ENCODE measurements around the gene NRL. TPM values are rescaled to one million over a fixed set of nuclear protein-coding genes. Genes with fewer than 3 reads are reported as not detected.

NRL gene
- total and polyA plus RNA-seq, 2 donors (not counting 3 experiments of a cell fraction or from before 2014, with no cell fraction given): 0.71 to 1.1 TPM

DNA sequence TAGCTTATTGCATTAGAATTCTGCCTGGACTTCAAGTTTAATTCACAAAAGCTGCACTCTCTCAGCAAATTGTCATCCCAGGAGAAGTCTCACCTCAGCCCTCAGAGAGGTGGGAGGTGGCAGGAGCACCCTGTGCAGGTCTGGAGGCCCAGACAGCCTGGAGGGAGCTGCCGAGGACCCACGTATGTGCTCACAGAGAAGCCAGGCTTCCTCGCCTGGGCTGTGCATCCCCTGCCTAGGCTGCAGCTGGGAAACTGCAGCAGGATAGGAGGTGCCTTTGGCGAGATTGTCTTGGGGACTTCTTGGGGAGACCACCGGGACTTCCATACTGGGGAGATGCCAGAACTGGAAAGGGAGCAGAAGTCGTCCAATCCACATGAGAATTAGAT is 34.6 kb downstream of the NRL start:
- H3K4me2 ChIP-seq (ENCODE audit: insufficient read depth, low read length): no peak overlapping the region
- BruUV-seq (replicated peaks): no TSS peak
- H3K9me1 ChIP-seq (replicated peaks; ENCODE audit: control insufficient read depth, extremely low read depth, insufficient read depth, low read length): no peaks in the 10 kb centered on the region
- H3K79me2 ChIP-seq (ENCODE audit: control insufficient read depth, insufficient read depth, low read length): no peaks in the 10 kb centered on the region
- no peaks in the 10 kb centered on the region for H3K4me1 ChIP-seq (ENCODE audit: control insufficient read depth, extremely low read depth, insufficient read depth, low read length)
- H4K20me1 ChIP-seq (replicated peaks; ENCODE audit: control insufficient read depth, extremely low read depth, insufficient read depth, low read length): no peaks in the 10 kb centered on the region
- intact Hi-C loops (cut with micrococcal nuclease) (no loop called here), dilution Hi-C loops (cut with MboI; ENCODE audit: extremely low pct_ligation_motif_present, low sequenced_read_pairs) (no loop called here)
- no peak overlapping the region for H3K4me3 ChIP-seq (replicated peaks in 1 of 3; ENCODE audit: insufficient read depth in 1 of 3, low read depth in 1 of 3, low read length in 3 of 3)
- H3K36me3 ChIP-seq (ENCODE audit: control insufficient read depth in 2 of 2, extremely low read depth in 1 of 2, insufficient read depth in 2 of 2, low read length in 2 of 2): no peaks in the 10 kb centered on the region
- H3K27me3 ChIP-seq (ENCODE audit: control insufficient read depth in 2 of 2, insufficient read depth in 2 of 2, low read length in 2 of 2): peaks cover 28 to 35% of the 10 kb centered on the region in 2 experiments
- H3K9ac ChIP-seq (replicated peaks; ENCODE audit: extremely low read depth, insufficient read depth, low read length): no peak overlapping the region
- TF ChIP-seq POLR2A (IDR thresholded peaks at IDR 0.05; ENCODE audit: low read depth, low read length) (no peak), POLR2AphosphoS5 (IDR thresholded peaks at IDR 0.05; ENCODE audit: insufficient read depth, low read depth, low read length) (no peak), GATA2 (IDR thresholded peaks at IDR 0.05; ENCODE audit: insufficient read depth, insufficient read length, low read depth, low read length) (no peak), FOS (IDR thresholded peaks at IDR 0.05; ENCODE audit: borderline replicate concordance, insufficient read depth, low read length) (no peak), JUN (IDR thresholded peaks at IDR 0.05; ENCODE audit: borderline replicate concordance, insufficient read depth, insufficient read length, low read depth) (no peak), EZH2 (IDR thresholded peaks at IDR 0.05; ENCODE audit: borderline replicate concordance, low read depth, low read length, severe bottlenecking) (no peak), MYC (IDR thresholded peaks at IDR 0.05; ENCODE audit: low read depth, low read length) (no peak)
- TF ChIP-seq, protein P1, sequence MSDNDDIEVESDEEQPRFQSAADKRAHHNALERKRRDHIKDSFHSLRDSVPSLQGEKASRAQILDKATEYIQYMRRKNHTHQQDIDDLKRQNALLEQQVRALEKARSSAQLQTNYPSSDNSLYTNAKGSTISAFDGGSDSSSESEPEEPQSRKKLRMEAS (IDR thresholded peaks at IDR 0.05; ENCODE audit: insufficient read depth, insufficient read length): no peak
- TF ChIP-seq, protein P2, sequence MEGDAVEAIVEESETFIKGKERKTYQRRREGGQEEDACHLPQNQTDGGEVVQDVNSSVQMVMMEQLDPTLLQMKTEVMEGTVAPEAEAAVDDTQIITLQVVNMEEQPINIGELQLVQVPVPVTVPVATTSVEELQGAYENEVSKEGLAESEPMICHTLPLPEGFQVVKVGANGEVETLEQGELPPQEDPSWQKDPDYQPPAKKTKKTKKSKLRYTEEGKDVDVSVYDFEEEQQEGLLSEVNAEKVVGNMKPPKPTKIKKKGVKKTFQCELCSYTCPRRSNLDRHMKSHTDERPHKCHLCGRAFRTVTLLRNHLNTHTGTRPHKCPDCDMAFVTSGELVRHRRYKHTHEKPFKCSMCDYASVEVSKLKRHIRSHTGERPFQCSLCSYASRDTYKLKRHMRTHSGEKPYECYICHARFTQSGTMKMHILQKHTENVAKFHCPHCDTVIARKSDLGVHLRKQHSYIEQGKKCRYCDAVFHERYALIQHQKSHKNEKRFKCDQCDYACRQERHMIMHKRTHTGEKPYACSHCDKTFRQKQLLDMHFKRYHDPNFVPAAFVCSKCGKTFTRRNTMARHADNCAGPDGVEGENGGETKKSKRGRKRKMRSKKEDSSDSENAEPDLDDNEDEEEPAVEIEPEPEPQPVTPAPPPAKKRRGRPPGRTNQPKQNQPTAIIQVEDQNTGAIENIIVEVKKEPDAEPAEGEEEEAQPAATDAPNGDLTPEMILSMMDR (IDR thresholded peaks at IDR 0.05; ENCODE audit: extremely low read depth in 1 of 2, insufficient read depth in 1 of 2, low read depth in 1 of 2, low read length in 2 of 2): no peak
- POLR2A ChIA-PET: no interaction called here
- CTCF ChIA-PET: interaction anchor here (1.1 to 5.7 kb wide), 5 partner anchors 11 to 81 kb away, joined by 4 to 51 read pairs (median 18); partner anchors contain the start of genes DCAF11, IRF9 and NRL
- no peak overlapping the region for H2AFZ ChIP-seq (ENCODE audit: low read depth, low read length)
- no peak for DNase-seq (ENCODE audit: low read depth, low spot score)
- FAIRE-seq: no peak
- no peak overlapping the region for H3K27ac ChIP-seq (ENCODE audit: insufficient read depth, low read depth, low read length)
- H3K9me3 ChIP-seq (replicated peaks; ENCODE audit: control insufficient read depth, insufficient read depth, low read length): no peaks in the 10 kb centered on the region

Measured in endothelial cell of umbilical vein (primary cell).